Stimulated activated CD4-positive, alpha-beta T cell treated with anti-CD3 and anti-CD28 coated beads, TNF-alpha, amount 100 ng/mL, for 1 hour (primary cell): Measurements from ENCODE around the gene NR2F6.

ENCODE experiments used
- DNase-seq, 3 donors: peaks; one replicate each; pipeline ENCODE4 v3.0.0-alpha.2; 2020; ENCODE audit warnings: low read depth in 3 of 3, low spot score in 1 of 3

NR2F6 gene

DNA sequence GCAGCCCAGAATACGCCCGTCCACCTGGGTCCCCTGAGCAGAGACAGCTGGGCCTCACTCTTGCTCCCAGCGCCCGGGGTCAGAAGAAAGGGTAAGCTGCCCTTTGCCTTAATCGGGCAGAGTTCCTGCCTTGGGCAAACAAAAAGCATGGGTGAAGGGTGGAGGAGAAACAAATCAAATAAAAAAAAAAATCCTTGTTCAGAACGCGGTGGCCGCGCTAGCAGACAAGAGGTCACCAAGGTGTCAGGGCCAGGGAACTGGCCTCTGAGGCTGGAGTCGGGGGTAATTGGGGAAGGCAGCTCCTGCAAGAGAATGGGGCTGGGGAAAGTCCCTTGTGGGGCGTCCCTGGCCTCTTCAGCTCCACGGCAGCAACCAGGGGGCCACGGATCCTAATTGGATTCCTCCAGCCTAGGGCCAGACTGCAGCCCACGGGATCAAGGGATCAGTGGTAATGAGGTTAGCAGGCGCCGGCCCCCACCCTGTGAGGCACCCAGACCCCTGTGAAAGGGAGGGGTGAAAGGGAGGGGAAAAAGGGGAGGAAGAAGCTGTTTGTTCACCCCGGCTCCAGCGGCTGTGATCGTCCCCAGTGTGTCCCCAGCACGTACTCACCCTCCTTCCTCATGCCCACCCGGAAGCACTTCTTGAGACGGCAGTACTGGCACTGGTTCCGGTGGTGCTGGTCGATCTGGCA is 5.5 kb downstream of the NR2F6 start:
- no peak for DNase-seq

DNA sequence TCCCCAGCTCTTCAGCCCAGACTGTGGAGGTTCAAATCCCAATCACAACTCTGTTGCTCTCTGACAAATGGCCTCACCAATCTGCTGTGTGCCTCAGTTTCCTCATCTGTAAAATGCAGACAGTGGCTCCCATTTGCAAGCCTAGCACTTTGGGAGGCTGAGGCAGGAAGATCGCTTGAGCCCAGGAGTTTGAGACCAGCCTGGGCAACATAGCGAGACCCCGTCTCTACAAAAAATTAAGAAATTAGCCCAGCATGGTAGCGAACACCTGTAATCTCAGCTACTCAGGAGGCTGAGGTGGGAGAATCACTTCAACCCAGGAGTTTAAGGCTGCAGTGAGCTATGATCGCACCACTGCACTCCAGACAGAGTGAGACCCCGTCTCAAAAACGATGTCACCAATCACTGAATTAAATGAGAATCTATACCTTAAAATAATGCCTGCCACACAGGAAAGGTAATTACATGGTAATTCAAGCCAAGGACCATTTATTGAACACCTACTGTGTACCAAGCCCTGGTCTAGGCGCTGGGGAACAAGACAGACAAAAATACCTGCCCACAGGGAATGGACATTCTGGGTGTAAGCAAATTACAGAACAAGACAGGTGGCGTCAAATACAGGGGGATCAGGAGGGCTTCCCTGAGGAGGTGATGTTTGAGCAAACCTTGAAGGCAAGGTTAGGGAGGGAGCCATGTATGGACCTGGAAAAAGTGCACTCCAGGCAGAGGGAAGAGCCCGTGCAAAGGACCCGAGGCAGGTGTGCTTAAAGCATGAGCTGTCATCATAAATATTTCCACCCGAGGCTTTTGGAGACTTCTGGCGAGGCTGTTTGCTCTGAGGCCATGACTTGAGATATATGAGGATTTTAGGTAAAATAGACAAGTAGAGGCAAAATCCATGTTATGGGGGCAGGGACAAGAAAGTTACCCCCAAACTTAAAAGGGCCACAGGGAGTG is 7.7 kb downstream of the NR2F6 start:
- no peak for DNase-seq

DNA sequence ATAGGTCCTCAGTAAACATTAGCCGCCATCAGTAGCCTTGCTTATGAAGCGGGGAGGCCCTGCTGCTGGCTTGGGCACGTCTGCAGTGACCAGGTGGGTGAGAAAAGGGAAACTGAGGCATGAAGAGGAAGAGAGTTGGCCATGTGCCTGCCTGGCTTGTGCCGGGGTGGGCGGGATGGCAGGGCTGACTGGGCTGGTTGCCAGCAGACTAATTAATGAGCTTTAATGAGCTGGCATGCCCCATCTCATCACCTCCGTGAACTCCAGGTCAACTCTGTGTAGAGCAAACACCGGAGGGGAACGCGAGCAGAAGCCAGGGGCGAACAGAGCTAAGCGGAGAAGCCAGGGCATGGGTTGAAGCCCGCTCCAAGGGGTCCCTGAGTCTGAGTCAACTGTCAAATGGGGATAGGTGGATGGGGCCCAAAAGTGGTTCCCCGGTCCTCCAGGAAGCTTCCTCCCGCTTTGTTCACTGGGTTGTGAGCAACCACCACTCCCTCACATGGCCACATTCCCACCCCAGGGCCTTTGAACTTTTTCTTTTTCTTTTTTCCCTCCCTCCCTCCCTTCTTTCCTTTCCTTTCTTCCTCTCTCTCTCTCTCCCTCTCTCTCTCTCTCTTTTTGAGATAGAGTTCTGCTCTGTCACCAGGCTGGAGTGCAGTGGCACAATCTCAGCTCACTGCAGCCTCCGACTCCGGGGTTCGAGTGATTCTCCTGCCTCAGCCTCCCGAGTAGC is 8.7 kb downstream of the NR2F6 start:
- DNase-seq = no peak

- no peak for DNase-seq
Measured at GRCh38 chr19:17235971-17236777, 9.5 kb downstream of the NR2F6 start.

DNA sequence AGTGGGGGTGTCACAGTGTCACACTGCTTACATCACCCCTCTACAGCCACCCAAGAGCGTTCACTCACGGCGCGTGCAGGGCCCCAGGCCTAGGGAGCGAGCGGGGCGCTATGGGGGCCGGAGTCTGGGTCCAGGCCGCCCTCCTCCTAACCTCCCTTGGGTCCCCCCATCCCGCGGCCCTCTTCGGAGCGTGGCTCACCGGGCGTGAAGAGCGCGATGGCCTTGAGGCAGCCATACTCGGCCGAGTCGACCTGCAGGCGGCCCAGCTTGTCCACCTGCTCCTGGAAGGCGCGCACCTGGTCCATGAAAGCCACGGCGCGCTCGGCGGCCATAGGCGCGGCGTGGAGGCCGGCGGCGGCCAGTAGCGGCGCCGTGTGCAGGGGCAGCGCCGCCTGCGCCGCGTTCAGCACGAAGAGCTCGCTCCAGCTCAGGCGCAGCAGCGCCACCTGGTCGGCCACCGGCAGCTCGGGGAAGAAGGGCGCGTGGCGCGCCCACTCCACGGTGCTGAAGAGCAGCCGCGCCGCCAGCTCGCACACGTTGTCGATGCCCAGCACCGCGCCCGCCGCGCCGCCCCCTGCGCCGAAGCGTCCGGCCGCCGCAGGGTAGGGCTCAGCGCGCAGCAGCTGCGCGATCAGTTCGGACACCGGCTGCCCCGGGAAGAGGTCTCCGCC is 10.3 kb downstream of the NR2F6 start:
- peak in 2 of 3 donors; percentile 61 to 67 for DNase-seq

DNA sequence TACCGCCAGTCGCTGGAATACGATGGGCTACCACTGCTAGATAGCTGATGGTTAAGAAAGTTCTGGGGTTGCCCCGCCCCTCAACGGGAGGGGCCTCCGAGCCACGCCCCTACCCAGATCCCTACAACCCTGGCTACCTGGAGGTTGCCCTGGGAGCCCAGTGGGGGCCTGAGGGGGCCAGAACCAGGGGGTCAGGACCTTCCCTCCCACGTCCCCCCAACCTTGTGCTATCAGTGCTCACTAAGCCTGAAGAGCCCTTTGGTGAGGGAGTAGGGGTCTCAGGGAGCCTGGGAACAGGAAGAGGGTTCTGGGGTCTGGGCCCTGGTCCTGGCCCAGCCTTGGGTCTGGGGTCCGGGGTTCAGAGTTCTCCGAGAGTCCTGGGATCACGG is 10.8 kb downstream of the NR2F6 start:
- peak in 1 of 3 donors; percentile 61 for DNase-seq

DNA sequence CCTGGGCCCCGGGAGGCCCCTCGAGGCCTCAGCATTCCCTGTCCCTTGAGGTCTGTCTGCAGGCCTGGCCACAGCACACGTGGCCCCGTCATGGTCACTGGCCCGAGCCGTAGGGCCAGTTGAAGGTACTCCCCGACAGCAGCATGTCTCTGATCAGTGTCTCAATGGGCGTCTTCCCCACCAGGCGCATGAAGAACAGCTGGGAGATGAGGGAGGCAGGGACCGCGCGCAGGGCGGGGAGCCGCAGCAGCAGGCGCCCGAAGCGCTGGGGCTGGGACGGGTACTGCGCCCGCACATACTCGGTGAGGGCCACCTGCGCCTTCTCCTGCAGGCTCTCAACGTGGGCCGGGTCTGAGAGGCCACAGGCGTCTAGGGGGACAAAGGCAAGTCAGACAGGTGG is 13.5 kb downstream of the NR2F6 start:
- no peak for DNase-seq

DNA sequence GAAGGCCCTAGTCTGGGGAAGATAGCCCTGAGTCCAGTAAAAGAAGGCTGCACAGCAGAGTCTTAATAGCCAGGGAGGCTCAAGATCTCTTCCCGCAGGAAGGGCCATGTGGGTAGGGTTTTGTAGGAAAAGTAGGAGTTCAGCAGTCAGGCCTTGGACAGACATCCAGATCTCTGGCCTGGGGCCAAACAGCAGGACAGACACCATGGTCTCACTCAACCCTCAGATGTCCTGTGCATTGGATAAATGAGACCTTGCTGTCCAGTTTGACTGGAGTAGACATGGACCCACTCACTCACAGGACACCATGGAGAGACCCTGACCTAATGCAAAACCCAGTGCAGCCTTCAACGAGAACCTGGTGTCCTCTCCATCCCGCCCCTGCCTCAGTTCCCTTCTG is 15.8 kb downstream of the NR2F6 start:
- no peak for DNase-seq

DNA sequence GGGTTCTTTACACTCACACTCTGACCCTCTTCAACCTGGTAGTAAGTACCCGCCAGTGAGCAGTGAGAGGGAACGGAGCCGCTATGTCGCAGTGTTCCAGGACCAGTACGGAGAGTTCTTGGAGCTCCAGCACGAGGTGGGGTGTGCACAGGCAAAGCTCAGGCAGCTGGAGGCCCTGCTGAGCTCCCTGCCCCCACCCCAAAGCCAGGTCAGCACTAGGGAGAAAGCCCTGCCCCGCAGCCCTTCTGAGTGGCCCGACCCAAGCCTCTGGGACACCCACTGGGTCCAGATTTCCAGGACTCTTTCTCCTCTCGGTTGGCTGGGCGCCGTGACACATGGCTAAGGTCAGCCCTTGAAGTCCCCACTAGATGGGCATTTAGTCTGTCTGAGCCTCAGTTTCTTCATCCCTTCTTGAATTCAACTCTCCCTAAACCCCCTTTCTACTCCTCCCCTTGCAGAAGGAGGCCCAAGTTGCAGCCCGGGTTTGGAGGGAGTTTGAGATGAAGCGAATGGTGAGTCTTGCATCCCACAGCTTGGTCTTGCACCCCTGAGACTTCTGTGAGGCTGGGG is 17.8 kb downstream of the NR2F6 start:
- DNase-seq = no peak

GRCh38 chr19:17226002-17226933 is 19.5 kb downstream of the NR2F6 start, which contains the start of gene OCEL1:
Gene OCEL1, plus strand, starts transcription at chr19:17226226. Its CDS starts 22 bp downstream, at chr19:17226248.
- peak; percentile 85 to 90 (median 88) for DNase-seq

DNA sequence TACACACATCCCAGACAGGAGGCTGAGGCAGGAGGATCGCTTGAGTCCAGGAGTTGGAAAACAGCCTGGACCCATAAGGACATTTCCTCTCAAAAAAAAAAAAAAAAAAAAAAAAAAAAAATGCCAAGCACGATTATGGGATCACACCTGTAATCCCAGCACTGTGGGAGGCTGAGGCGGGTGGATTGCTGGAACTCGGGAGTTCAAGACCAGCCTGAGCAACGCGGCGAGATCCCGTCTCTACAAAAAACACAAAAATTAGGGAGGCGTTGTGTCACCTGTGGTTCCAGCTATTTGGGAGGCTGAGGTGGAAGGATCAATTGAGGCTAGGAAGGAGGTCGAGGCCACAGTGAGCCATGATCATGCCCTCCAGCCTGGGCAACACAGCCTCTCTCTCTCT is 20.7 kb downstream of the NR2F6 start:
- DNase-seq = no peak

DNA sequence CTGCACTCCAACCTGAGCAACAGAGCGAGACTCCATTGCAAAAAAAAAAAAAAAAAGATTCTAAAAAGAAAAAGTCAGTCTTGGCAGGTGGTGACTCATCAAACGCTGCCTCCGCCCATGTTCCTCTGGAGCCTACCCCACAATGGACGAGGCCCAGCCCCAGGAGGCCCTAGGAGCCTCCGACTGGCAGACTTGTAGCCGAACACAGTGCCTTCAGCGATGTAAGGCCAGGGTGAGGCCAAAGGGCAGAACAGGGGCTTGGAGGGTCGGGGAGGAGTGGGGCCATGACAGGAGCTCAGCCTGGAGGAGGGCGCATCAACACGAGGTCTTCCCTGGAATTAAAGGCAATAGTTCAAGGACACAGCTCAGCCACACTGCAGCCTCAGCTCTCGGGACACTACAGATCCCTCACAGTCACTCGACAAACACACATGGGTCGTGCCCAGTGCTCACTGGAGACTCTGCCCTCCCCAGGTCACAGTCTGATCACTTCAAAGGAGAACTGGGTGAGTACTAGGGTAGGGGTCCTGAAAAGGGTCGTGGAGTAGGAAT is 25.4 kb downstream of the NR2F6 start:
- no peak for DNase-seq

- no peak for DNase-seq
Measured at GRCh38 chr19:17219286-17219685, 26.4 kb downstream of the NR2F6 start.

- no peak for DNase-seq
Measured at GRCh38 chr19:17216058-17216670, 29.6 kb downstream of the NR2F6 start.

- DNase-seq = peak; percentile 68 to 73 (median 70)
Measured at GRCh38 chr19:17215127-17215971, 30.4 kb downstream of the NR2F6 start, which contains the start of gene USE1. Gene USE1, plus strand, starts transcription at chr19:17215357. Its CDS starts 49 bp downstream, at chr19:17215406.

DNA sequence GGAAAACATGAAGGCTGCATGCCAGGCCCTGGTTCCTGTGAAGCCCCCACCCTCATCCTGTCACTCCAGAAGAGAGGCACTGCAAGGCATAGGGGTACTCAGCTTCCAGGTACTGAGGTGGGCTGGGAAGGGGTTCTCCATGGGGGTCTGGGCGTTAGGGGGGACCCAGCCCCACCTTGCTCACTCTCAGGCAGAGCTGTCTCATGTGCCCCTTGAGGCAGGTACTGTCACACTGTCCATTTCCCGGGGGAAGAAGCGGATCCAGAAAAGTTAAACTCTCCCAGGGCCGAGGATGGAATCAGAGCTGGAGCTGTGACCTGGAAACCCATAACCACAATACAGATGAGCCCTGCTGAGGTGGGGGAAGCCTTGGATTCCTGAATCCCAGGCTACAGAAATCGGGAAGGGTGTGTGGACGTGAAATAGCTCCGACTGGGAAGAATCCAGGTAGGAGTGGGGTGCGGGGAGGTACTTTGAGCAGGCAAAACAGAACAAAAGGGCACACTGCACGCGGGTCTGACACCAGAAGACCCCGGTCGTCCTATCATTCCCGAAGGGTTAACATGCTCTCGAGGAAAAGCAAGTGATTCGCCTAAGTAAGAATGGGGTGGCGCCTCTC is 31.1 kb downstream of the NR2F6 start:
- no peak for DNase-seq
